ENCODE measurements around the gene MAP7D2.

The MAP7D2 gene

DNA sequence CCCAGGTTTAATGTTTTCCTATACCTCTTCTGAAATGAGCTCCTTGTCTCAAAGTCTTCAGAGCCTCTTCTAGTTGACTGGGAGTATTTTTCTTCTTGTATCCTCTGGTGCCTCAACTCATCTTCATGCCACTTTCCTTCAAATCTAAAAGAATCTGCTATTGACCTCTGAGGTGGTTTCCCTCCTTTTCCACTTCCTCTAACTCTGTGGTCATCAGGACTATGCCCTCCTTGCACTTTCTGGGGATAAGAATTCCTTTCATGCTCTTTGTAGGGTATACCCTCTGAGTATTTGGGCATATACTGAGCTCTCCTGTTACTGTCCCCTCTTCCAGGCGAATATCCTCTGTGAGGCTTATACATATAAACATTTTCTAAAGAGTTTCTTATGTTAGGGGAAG is 150.7 kb downstream of the MAP7D2 start:
- no peak for DNase-seq (ENCODE audit: low read depth)

DNA sequence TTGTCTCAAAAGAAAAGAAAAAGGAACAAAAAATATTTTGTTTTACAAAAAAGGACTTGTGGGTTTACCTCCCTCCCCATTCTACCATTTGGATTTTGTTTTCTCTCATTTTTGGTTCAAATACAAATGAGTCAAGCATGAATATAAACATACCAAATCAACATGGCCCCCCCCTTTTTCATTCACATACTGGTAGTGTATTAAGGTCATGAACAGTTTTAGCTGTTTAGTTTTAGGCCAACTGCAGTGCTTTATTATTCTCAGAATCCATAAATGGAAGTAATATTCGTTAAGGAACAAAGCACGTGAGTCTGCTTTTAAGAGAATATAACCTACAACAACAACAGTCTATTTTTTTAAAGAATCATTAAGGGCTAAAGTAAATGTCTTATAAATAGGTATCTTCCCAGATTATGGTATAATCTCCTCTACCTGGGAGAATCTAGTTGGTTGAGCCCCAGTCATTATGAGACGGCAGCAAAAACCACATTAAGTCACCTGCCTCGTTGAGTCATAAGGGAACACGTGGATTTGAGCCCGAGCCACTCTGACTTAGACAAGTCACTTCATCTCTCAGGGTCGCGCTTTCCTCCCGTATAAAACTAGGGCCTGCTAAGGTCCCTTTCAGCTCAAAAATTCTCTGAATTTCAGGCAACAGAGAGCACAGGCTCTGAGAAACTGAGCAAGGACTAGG is 152.5 kb downstream of the MAP7D2 start:
- no peak for DNase-seq (ENCODE audit: low read depth)

DNA sequence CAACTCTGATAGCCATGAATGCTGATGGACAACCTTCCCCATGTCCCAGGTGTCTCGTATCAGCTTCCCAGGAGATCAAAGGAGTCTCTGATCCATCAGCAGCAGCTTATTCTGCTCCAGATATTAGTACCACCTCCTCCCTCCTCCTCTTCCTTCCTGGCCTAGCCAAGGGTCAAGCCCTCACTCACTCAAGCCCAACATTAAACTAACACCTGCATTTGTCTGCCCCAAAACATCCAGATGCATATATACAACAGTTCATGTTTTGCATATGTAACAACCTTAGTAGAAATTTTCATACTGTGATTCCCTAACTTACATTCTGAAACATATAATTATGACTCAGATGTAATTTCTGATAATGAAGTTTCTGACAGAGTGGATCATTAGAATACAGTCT is 155.8 kb downstream of the MAP7D2 start:
- no peak for DNase-seq (ENCODE audit: low read depth)

DNA sequence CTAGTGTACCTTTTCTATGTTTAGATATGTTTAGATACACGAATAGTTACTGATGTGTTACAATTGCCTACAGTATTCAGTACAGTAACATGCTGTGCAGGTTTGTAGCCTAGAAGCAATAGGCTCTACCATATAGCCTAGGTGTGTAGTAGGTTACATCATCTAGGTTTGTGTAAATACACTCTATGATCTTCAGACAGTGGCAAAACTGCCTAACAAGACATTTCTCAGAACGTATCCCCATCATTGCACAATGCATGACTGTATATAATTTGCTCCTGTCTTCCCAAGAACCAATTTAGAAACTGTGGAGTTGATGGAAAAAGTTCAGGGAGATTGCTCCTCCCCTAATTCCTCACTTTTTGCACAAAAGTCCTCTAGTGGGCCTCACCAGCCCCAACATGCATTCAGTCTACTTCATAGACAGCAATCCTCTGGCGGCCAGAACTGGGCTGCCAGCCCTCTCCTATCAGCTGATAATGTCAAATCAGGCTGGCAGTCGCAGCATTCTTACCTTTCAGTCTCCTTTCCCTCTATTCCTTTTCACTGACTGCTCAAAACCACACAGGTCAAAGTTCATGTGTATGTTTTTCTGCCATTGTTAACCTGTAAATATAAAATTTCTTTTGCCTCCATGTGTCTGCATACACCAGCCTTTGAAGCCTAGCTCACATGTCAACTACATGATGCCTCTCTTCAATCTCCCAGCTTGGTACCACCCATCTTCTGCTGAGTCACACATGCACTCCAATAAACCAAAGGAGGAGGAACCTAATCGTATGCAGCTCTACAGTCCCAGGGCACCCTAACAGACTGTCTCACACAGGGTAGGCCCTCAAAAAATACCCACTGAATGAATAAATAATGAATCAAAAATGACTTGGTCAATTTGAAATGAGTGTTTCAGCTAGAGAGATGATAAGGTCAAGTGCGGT is 157.9 kb downstream of the MAP7D2 start:
- DNase-seq (ENCODE audit: low read depth): no peak

DNA sequence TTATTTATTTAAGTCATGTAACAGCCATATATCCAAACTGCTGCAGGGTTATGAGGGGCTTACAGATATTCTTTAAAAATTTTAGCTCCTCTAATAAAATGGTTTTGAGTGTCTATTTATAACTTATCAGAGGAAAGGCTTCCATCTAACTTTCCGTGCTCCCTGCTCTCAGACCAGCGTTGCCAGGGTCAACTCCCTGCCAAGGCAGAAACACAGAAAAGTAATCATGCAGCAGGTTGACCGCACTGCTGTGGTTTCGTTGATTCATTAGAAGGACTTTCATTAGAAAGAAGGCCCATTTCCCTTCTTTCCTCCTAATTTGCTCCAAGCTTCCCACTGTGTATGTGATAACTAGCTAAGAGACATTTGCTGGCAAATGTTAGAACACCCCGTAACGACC is 159.8 kb downstream of the MAP7D2 start:
- DNase-seq (ENCODE audit: low read depth): no peak

Measured in T follicular helper cell (primary cell).